RWPE2 (cell line): Measurements from ENCODE around the gene MCHR1.

Source experiments
- ATAC-seq: fragments of 200-7000 bp; cut with Tn5 transposase; 3 replicates; pipeline ENCODE4 v1.9.1; 2021; ENCODE audit warnings: low read depth
- DNase-seq: peaks from one replicate; pipeline ENCODE4 v3.0.0-alpha.2; 2020; ENCODE audit warnings: low spot score
- H3K27ac ChIP-seq: fragments of 450-650 bp; 2 replicates; pipeline ENCODE4 v1.5.1; 2017; ENCODE audit warnings: mild to moderate bottlenecking; ENCODE audit not compliant: poor library complexity, severe bottlenecking
- H3K27me3 ChIP-seq: fragments of 250-450 bp; sonication (Bioruptor Pico); 2 replicates; pipeline ENCODE4 v1.5.1; 2021; ENCODE audit warnings: mild to moderate bottlenecking, moderate library complexity; ENCODE audit not compliant: insufficient read depth, poor library complexity, severe bottlenecking
- H3K36me3 ChIP-seq: fragments of 250-450 bp; sonication (Bioruptor Pico); 2 replicates; pipeline ENCODE4 v1.5.1; 2020; ENCODE audit warnings: low read depth, mild to moderate bottlenecking, moderate library complexity
- H3K4me1 ChIP-seq: fragments of 250-450 bp; sonication (Bioruptor Pico); 2 replicates; pipeline ENCODE4 v1.5.1; 2021; ENCODE audit warnings: mild to moderate bottlenecking, moderate library complexity; ENCODE audit not compliant: insufficient read depth, poor library complexity, severe bottlenecking
- H3K4me3 ChIP-seq: fragments of 250-450 bp; sonication (Bioruptor Pico); 2 replicates; pipeline ENCODE4 v1.5.1; 2021; ENCODE audit warnings: mild to moderate bottlenecking, moderate library complexity; ENCODE audit not compliant: severe bottlenecking
- H3K9me3 ChIP-seq: fragments of 250-450 bp; sonication (Bioruptor Pico); 2 replicates; pipeline ENCODE4 v1.5.1; 2021; ENCODE audit warnings: mild to moderate bottlenecking, moderate library complexity; ENCODE audit not compliant: severe bottlenecking
- CTCF ChIP-seq: fragments of 450-650 bp; IDR thresholded peaks from one replicate; pipeline ENCODE4 v1.5.1; 2017; ENCODE audit warnings: mild to moderate bottlenecking, moderate library complexity; ENCODE audit not compliant: poor library complexity, severe bottlenecking

Gene MCHR1

DNA sequence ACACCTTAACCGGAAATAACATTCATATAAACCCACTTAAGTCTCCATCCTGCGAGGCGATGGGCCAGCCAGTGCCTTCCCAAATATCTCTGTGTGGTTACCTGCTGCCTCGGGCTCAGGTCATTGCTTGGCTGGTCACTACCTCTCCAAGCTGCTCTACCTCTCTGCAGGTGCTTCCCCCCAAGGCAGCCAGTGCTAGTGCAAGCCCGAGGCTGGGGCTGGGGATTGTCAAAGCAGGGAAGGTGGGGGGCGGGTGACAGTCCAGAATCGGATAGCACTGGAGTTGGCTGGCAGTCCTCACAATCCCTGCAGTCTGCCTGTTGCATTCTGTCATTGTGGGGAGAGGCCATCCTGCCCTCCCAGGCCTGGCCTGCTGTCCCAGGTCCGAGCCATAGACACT, 11.1 kb downstream of the MCHR1 start:
- TF ChIP-seq CTCF = no peak

DNA sequence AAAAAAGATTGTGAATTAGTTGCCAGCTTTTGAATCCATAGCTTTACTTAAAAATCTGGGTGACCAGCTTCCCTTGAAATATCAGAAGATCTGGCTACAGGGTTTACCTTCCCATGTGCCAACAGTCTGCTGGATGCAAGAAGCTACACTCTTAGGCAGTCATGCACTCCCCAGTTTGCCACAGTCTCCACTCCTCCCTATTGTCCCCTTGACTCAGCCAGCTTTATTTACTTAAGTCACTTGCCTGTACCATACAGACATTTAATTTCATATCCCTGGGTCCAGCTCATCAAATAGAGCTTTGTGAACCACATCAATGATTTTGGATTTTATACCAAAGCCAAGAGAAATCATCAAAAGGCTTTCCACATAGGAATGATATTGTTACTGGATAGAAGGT, 12.2 kb downstream of the MCHR1 start:
- no peaks in the 10 kb centered on the region for H3K4me1 ChIP-seq
- H3K36me3 ChIP-seq = no peaks in the 10 kb centered on the region
- no peak for TF ChIP-seq CTCF
- no peaks in the 10 kb centered on the region for H3K27me3 ChIP-seq
- no peaks in the 10 kb centered on the region for H3K9me3 ChIP-seq
- DNase-seq (no peak), ATAC-seq (no peak)
- no peak overlapping the region for H3K27ac ChIP-seq
- H3K4me3 ChIP-seq = no peak overlapping the region

More for the DNA sequence above, 11.1 kb downstream of the MCHR1 start:
- H3K4me1 ChIP-seq = no peaks in the 10 kb centered on the region
- H3K27ac ChIP-seq = no peak overlapping the region
- H3K9me3 ChIP-seq = no peaks in the 10 kb centered on the region
- DNase-seq = no peak
- H3K36me3 ChIP-seq = no peaks in the 10 kb centered on the region
- H3K4me3 ChIP-seq = no peak overlapping the region
- no peak for ATAC-seq
- H3K27me3 ChIP-seq = no peaks in the 10 kb centered on the region

DNA sequence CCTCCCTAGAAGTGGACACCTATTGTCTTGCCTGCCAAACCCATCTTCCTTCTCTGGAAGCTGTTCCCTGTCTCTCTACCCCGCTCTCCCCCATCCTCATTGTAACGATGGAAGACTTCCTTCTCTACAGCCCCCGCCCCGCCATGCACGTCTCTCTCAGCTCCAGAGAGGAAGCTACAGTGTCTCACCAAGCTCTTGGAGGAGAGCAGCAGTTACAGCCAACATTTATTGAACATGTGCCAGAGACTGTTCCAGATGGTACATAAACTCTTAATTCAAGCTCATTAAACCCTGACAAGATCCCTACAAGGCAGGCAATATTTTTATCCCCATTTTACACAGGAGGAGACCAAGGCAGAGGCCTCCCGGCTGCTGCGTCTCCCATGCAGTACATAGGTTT, 15.1 kb downstream of the MCHR1 start:
- no peaks in the 10 kb centered on the region for H3K4me1 ChIP-seq
- no peak overlapping the region for H3K4me3 ChIP-seq
- H3K27ac ChIP-seq = no peak overlapping the region
- DNase-seq (no peak), ATAC-seq (no peak)
- no peaks in the 10 kb centered on the region for H3K9me3 ChIP-seq
- H3K36me3 ChIP-seq = no peaks in the 10 kb centered on the region
- no peak for TF ChIP-seq CTCF
- no peaks in the 10 kb centered on the region for H3K27me3 ChIP-seq

DNA sequence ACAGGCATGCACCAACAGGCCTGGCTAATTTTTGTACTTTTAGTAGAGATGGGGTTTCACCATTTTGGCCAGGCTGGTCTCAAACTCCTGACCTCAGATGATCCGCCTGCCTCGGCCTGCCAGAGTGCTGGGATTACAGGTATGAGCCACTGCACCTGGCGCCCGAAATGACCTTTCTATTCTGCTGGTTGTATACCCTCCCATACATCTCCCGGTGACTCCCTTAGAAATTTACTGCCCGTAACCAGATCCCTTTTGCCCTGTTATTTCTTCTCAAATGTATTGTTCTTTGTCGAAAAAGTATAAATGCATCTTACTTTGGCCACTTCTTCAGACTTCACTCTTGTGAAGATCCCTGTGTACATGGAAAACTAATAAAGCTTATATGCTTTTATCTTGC, 22.0 kb downstream of the MCHR1 start:
- Histone ChIP-seq H3K27me3 (no peaks in the 10 kb centered on the region), H3K4me1 (no peaks in the 10 kb centered on the region), H3K9me3 (no peaks in the 10 kb centered on the region), H3K36me3 (no peaks in the 10 kb centered on the region), H3K27ac (no peak overlapping the region), H3K4me3 (no peak overlapping the region)
- no peak for DNase-seq
- no peak for ATAC-seq
- no peak for TF ChIP-seq CTCF

- no peak for DNase-seq
- no peak for TF ChIP-seq CTCF
- Histone ChIP-seq H3K4me1 (no peaks in the 10 kb centered on the region), H3K27me3 (no peaks in the 10 kb centered on the region), H3K27ac (no peak overlapping the region), H3K4me3 (no peak overlapping the region), H3K36me3 (no peaks in the 10 kb centered on the region), H3K9me3 (no peaks in the 10 kb centered on the region)
- ATAC-seq = no peak
These were observed 23.9 kb downstream of the MCHR1 start for GRCh38 chr22:40703174-40703573.
